HepG2 (cell line): ENCODE results near the gene SPON2. TPM values are rescaled to one million over a fixed set of nuclear protein-coding genes. Genes with fewer than 3 reads are reported as not detected.

ENCODE experiments used
- EHMT2 ChIP-seq: fragments of 200-600 bp; sonication (generic); IDR thresholded peaks from 2 replicates; pipeline ENCODE4 v1.7.0; 2017; ENCODE audit warnings: antibody characterized with exemption, low read depth, low read length, borderline replicate concordance
- FOXP1 ChIP-seq, 2 experiments: fragments of 450-650 bp in 1 of 2; IDR thresholded peaks; 2 replicates each; pipeline ENCODE4 v1.6.1; 2017 to 2018; ENCODE audit warnings: antibody characterized with exemption in 1 of 2
- HHEX ChIP-seq: IDR thresholded peaks from 2 replicates; pipeline ENCODE4 v1.6.1; 2016; ENCODE audit warnings: control low read depth
- MEIS1 ChIP-seq: sonication (generic); formaldehyde crosslinking; IDR thresholded peaks from 2 replicates; pipeline ENCODE4 v1.9.0; 2021; ENCODE audit warnings: mild to moderate bottlenecking, missing genetic modification reagents, moderate library complexity, borderline replicate concordance
- NCOR1 ChIP-seq: fragments of 200-600 bp; sonication (generic); IDR thresholded peaks from 2 replicates; pipeline ENCODE4 v1.7.0; 2017; ENCODE audit warnings: antibody characterized with exemption, low read length, borderline replicate concordance
- NR3C1 ChIP-seq: sonication (generic); formaldehyde crosslinking; IDR thresholded peaks from 2 replicates; pipeline ENCODE4 v1.4.0; 2020; ENCODE audit warnings: missing genetic modification reagents
- PAF1 ChIP-seq: IDR thresholded peaks from 2 replicates; pipeline ENCODE4 v1.6.1; 2016; ENCODE audit warnings: missing genetic modification reagents, missing compliant biosample characterization
- PCBP1 ChIP-seq: fragments of 200-400 bp; formaldehyde crosslinking; IDR thresholded peaks from 2 replicates; pipeline ENCODE4 v1.6.1; 2017; ENCODE audit warnings: mild to moderate bottlenecking, low read depth, low read length, borderline replicate concordance
- RFXAP ChIP-seq: sonication (generic); formaldehyde crosslinking; IDR thresholded peaks from 2 replicates; pipeline ENCODE4 v1.4.0; 2020; ENCODE audit warnings: missing genetic modification reagents, borderline replicate concordance
- ZKSCAN5 ChIP-seq: sonication (generic); formaldehyde crosslinking; IDR thresholded peaks from 2 replicates; pipeline ENCODE4 v1.5.1; 2020; ENCODE audit warnings: mild to moderate bottlenecking, missing genetic modification reagents
- ZNF207 ChIP-seq: fragments of 450-650 bp; IDR thresholded peaks from 2 replicates; pipeline ENCODE4 v1.6.1; 2016; ENCODE audit warnings: antibody characterized with exemption, borderline replicate concordance
- ZNF234 ChIP-seq: sonication (generic); formaldehyde crosslinking; conservative IDR thresholded peaks from 2 replicates; pipeline ENCODE4 v1.5.1; 2020; ENCODE audit warnings: mild to moderate bottlenecking, missing genetic modification reagents
- ZNF354B ChIP-seq: sonication (generic); formaldehyde crosslinking; IDR thresholded peaks from 2 replicates; pipeline ENCODE4 v1.8.0; 2022; ENCODE audit warnings: mild to moderate bottlenecking, missing genetic modification reagents
- ZNF431 ChIP-seq: sonication (generic); formaldehyde crosslinking; IDR thresholded peaks from 2 replicates; pipeline ENCODE4 v1.9.0; 2022; ENCODE audit warnings: missing genetic modification reagents, low read depth, mild to moderate bottlenecking, borderline replicate concordance
- ZNF432 ChIP-seq: sonication (generic); formaldehyde crosslinking; IDR thresholded peaks from 2 replicates; pipeline ENCODE4 v1.5.0; 2020; ENCODE audit warnings: missing genetic modification reagents, mild to moderate bottlenecking, borderline replicate concordance
- ZNF44 ChIP-seq: sonication (generic); formaldehyde crosslinking; IDR thresholded peaks from 2 replicates; pipeline ENCODE4 v1.5.1; 2020; ENCODE audit warnings: mild to moderate bottlenecking, missing genetic modification reagents
- ZNF549 ChIP-seq: sonication (generic); formaldehyde crosslinking; IDR thresholded peaks from 2 replicates; pipeline ENCODE4 v1.5.0; 2020; ENCODE audit warnings: missing genetic modification reagents
- ZNF660 ChIP-seq: sonication (generic); formaldehyde crosslinking; IDR thresholded peaks from 2 replicates; pipeline ENCODE4 v1.5.1; 2020; ENCODE audit warnings: mild to moderate bottlenecking, low read depth, missing genetic modification reagents, borderline replicate concordance
- ZNF737 ChIP-seq: sonication (generic); formaldehyde crosslinking; IDR thresholded peaks from 2 replicates; pipeline ENCODE4 v1.5.0; 2020; ENCODE audit warnings: missing genetic modification reagents, mild to moderate bottlenecking, borderline replicate concordance
- ZNF841 ChIP-seq: sonication (generic); formaldehyde crosslinking; IDR thresholded peaks from 2 replicates; pipeline ENCODE4 v1.8.1; 2023; ENCODE audit warnings: missing genetic modification reagents, borderline replicate concordance
- ZNF879 ChIP-seq: sonication (generic); formaldehyde crosslinking; IDR thresholded peaks from 2 replicates; pipeline ENCODE4 v1.8.1; 2023; ENCODE audit warnings: missing genetic modification reagents
- ZSCAN25 ChIP-seq: sonication (generic); formaldehyde crosslinking; IDR thresholded peaks from 2 replicates; pipeline ENCODE4 v1.8.0; 2022; ENCODE audit warnings: mild to moderate bottlenecking, missing genetic modification reagents
- polyA plus RNA-seq, 8 experiments: library from polyadenylated mRNA; depleted of rRNA in 3 of 8; stranded (reverse) in 7 of 8; unstranded in 1 of 8; fragments of >200 nt; fragmentation: Illumina TruSeq in 4 of 8; extraction: Trizol in 4 of 8; gene quantifications; 2 replicates each; pipeline versions ENCODE4 v1.2.1 to v1.2.3, GENCODE V29; 2011 to 2016; ENCODE audit warnings: low read depth in 4 of 8, missing spikeins in 1 of 8, mixed read lengths in 1 of 8; ENCODE audit not compliant: insufficient read depth in 1 of 8
- total RNA-seq, 5 experiments: library from RNA; depleted of rRNA; stranded (reverse); fragments of >200 nt; fragmentation: Illumina TruSeq; extraction: Trizol; gene quantifications; 2 replicates each; pipeline ENCODE4 v1.2.3, GENCODE V29; 2016; ENCODE audit warnings: low read depth in 1 of 5
- TF ChIP-seq, protein P1 (sequence below): sonication (generic); formaldehyde crosslinking; IDR thresholded peaks from 2 replicates; pipeline ENCODE4 v1.8.0; 2022; ENCODE audit warnings: missing genetic modification reagents, mild to moderate bottlenecking, borderline replicate concordance
- TF ChIP-seq, protein P2 (sequence below): IDR thresholded peaks from 2 replicates; pipeline ENCODE4 v1.6.1; 2016; ENCODE audit warnings: control low read depth
- TF ChIP-seq, protein P3 (sequence below): sonication (generic); formaldehyde crosslinking; IDR thresholded peaks from 2 replicates; pipeline ENCODE4 v1.4.0; 2020; ENCODE audit warnings: missing genetic modification reagents; ENCODE audit errors: not compliant biosample characterization
- TF ChIP-seq, protein P4 (sequence below): sonication (generic); formaldehyde crosslinking; IDR thresholded peaks from 2 replicates; pipeline ENCODE4 v1.5.0; 2020; ENCODE audit warnings: mild to moderate bottlenecking, missing genetic modification reagents, moderate library complexity

SPON2 gene
- total and polyA plus RNA-seq, 2 of the 13 experiments (the other 11 are each of a cell fraction or from before 2014, with no cell fraction given): 17.4 to 55.2 TPM

DNA sequence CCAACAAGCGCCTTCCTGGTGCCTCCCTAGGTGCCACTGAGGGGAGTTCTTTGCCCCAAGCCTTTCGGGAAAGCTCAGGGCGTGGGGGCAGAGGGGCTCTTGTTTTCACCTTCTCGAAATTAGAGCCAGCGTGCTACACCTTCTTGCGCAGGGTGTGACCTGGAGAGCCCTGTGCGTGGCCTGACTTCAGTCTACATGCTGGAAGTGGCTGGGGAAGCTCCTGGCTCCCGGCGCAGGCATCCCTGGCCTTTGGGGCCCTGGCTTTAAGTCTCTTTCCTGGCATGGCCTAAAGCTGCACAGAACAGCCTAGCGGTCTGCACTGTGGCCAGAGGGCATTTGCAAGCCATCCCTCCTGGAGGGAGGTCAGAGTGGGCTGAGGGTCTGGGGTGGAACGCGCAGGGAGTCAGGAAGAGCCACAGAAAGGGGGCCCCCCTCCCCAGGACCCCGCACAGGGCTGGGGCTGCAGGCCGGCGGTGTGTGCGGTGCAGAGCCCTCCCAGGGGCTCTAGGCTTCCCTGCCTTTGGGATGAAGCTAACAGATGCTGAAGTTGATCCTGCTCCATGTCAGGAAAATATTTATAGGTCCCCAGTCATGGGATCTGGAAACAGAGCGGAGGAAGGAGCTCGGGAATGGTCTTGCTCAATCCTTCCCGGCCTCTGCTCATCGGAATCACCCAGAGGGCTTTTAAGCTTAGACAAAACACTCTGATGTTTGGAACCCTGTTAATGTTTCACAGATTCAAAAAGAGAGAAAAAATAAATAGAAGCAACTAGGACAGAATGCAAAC is 781 bp upstream of the SPON2 start (continued):
- TF ChIP-seq, protein P1, sequence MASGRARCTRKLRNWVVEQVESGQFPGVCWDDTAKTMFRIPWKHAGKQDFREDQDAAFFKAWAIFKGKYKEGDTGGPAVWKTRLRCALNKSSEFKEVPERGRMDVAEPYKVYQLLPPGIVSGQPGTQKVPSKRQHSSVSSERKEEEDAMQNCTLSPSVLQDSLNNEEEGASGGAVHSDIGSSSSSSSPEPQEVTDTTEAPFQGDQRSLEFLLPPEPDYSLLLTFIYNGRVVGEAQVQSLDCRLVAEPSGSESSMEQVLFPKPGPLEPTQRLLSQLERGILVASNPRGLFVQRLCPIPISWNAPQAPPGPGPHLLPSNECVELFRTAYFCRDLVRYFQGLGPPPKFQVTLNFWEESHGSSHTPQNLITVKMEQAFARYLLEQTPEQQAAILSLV: peak; percentile 39; the same call in 1 of the 2 replicates
- TF ChIP-seq ZNF234 (no peak), RFXAP (CRISPR knock-in tag) (no peak), ZNF879 (no peak), ZNF737 (CRISPR knock-in tag) (no peak), ZNF660 (CRISPR knock-in tag) (no peak), ZSCAN25 (peak; percentile 85), ZNF432 (CRISPR knock-in tag) (no peak), ZKSCAN5 (CRISPR knock-in tag) (no peak), ZNF354B (CRISPR knock-in tag) (no peak), ZNF431 (CRISPR knock-in tag) (no peak), EHMT2 (no peak), HHEX (CRISPR knock-in tag) (no peak), MEIS1 (no peak), PCBP1 (0 out of 2 replicates have a peak, but pooled peaks have one; percentile 72), ZNF207 (no peak), ZNF841 (no peak), NCOR1 (peak; percentile 31; the same call in 1 of the 2 replicates), ZNF44 (CRISPR knock-in tag) (no peak), NR3C1 (CRISPR knock-in tag) (no peak), ZNF549 (CRISPR knock-in tag) (no peak), PAF1 (CRISPR knock-in tag) (no peak), FOXP1 (IDR thresholded peaks at IDR 0.05) (no peak), FOXP1 (CRISPR knock-in tag; IDR thresholded peaks at IDR 0.05) (peak; percentile 58; the same call in 1 of the 2 replicates)
- TF ChIP-seq, protein P2, sequence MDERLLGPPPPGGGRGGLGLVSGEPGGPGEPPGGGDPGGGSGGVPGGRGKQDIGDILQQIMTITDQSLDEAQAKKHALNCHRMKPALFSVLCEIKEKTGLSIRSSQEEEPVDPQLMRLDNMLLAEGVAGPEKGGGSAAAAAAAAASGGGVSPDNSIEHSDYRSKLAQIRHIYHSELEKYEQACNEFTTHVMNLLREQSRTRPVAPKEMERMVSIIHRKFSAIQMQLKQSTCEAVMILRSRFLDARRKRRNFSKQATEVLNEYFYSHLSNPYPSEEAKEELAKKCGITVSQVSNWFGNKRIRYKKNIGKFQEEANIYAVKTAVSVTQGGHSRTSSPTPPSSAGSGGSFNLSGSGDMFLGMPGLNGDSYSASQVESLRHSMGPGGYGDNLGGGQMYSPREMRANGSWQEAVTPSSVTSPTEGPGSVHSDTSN (CRISPR knock-in tag): no peak
- TF ChIP-seq, protein P3, sequence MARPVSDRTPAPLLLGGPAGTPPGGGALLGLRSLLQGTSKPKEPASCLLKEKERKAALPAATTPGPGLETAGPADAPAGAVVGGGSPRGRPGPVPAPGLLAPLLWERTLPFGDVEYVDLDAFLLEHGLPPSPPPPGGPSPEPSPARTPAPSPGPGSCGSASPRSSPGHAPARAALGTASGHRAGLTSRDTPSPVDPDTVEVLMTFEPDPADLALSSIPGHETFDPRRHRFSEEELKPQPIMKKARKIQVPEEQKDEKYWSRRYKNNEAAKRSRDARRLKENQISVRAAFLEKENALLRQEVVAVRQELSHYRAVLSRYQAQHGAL (CRISPR knock-in tag): no peak
- TF ChIP-seq, protein P4, sequence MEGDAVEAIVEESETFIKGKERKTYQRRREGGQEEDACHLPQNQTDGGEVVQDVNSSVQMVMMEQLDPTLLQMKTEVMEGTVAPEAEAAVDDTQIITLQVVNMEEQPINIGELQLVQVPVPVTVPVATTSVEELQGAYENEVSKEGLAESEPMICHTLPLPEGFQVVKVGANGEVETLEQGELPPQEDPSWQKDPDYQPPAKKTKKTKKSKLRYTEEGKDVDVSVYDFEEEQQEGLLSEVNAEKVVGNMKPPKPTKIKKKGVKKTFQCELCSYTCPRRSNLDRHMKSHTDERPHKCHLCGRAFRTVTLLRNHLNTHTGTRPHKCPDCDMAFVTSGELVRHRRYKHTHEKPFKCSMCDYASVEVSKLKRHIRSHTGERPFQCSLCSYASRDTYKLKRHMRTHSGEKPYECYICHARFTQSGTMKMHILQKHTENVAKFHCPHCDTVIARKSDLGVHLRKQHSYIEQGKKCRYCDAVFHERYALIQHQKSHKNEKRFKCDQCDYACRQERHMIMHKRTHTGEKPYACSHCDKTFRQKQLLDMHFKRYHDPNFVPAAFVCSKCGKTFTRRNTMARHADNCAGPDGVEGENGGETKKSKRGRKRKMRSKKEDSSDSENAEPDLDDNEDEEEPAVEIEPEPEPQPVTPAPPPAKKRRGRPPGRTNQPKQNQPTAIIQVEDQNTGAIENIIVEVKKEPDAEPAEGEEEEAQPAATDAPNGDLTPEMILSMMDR: no peak; the same call in 1 of the 2 replicates
